Measurements from ENCODE around the gene DENND5A. TPM values are rescaled to one million over a fixed set of nuclear protein-coding genes. Genes with fewer than 3 reads are reported as not detected.

DENND5A gene
- total and polyA plus RNA-seq, 2 donors (not counting 1 experiment from before 2014, with no cell fraction given): 125 to 235 TPM

DNA sequence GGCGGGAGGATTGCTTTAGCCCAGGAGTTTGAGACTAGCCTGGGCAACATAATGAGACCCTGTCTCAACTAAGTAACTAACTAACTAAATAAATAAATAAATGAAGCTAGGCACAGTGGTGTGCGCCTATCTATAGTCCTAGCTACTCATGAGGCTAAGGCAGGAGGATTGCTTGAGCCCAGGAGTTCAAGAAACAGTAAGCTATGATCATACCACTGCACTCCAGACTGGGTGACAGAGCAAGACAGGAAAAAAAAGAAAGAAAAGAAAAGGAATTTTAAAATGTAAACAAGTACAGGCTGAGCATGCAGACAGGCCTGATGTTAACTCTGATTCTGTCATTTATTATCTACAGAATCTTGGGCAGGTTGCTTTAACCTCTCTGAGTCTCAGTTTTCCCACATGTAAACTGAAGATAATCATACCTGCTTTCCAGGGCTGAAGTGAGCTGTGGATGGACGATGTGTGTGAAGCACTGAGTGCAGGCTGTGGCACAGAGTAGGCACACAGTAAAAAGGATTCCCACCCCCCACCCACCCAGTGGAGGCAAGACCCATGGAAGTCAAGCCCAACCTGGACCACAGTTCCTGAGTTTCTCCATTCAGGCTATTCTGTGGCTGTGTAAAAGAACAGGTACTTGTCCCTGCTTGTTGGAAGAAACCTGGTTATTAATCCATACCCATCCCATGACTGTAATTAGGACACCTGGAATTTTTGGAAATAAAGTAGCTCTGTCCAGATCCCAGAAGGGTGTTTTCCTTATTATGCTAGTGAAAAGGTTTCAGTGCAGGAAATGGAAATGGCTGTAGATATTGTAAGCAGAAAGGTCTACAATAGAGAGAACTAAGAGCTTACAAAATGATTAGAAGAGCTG, 155.1 kb downstream of the DENND5A start:
- H3K36me3 ChIP-seq (ENCODE audit: control insufficient read depth, insufficient read depth, low read length): no peaks in the 10 kb centered on the region
- H3K27me3 ChIP-seq (ENCODE audit: control insufficient read depth, insufficient read depth, low read length): no peaks in the 10 kb centered on the region
- no peaks in the 10 kb centered on the region for H3K79me2 ChIP-seq (ENCODE audit: control insufficient read depth, insufficient read depth, low read length)
- no peaks in the 10 kb centered on the region for H3K4me1 ChIP-seq (ENCODE audit: control insufficient read depth, extremely low read depth, insufficient read depth, low read length)
- no peak overlapping the region for H3K27ac ChIP-seq (ENCODE audit: insufficient read depth, low read length)
- no peak overlapping the region for H3K4me3 ChIP-seq (replicated peaks in 1 of 4; ENCODE audit: control extremely low read depth in 1 of 4, insufficient read depth in 1 of 4, low read depth in 3 of 4, low read length in 4 of 4)
- TF ChIP-seq EZH2 (IDR thresholded peaks at IDR 0.05; ENCODE audit: low read length, missing control alignments): no peak
- TF ChIP-seq, protein P1, sequence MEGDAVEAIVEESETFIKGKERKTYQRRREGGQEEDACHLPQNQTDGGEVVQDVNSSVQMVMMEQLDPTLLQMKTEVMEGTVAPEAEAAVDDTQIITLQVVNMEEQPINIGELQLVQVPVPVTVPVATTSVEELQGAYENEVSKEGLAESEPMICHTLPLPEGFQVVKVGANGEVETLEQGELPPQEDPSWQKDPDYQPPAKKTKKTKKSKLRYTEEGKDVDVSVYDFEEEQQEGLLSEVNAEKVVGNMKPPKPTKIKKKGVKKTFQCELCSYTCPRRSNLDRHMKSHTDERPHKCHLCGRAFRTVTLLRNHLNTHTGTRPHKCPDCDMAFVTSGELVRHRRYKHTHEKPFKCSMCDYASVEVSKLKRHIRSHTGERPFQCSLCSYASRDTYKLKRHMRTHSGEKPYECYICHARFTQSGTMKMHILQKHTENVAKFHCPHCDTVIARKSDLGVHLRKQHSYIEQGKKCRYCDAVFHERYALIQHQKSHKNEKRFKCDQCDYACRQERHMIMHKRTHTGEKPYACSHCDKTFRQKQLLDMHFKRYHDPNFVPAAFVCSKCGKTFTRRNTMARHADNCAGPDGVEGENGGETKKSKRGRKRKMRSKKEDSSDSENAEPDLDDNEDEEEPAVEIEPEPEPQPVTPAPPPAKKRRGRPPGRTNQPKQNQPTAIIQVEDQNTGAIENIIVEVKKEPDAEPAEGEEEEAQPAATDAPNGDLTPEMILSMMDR (conservative IDR thresholded peaks at IDR 0.05 in 1 of 2, IDR thresholded peaks at IDR 0.05 in 1 of 2; ENCODE audit: low read depth in 1 of 2, low read length in 2 of 2): no peak
- no peak overlapping the region for H3K4me2 ChIP-seq (ENCODE audit: extremely low read depth, insufficient read depth, low read length)
- H2AFZ ChIP-seq (ENCODE audit: low read length): no peak overlapping the region
- H3K9me3 ChIP-seq (ENCODE audit: control insufficient read depth, insufficient read depth, low read depth, low read length): no peaks in the 10 kb centered on the region
- DNase-seq (ENCODE audit: low read depth in 2 of 2): no peak
- no peak overlapping the region for H3K9ac ChIP-seq (ENCODE audit: insufficient read depth, low read length)
- no peaks in the 10 kb centered on the region for H4K20me1 ChIP-seq (ENCODE audit: control insufficient read depth, extremely low read depth, insufficient read depth, low read length)

DNA sequence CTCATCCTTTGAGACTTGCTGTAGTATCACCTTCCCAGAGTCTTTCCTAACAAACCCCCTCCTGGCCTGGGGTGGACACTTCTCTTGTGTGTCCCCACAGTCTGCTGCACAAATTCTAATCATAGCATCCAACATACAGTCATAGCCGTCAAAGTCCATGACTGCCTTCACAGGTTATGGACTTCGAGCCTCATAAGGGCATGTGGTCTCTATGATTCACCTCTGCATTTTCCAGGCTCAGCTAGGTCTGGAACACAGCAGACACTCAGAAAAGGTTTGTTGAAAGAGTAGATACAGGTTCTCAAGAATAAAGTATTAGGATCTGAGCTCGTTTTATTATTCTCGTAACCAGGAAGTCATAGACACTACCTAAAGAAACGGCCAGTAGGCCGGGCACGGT, 160.6 kb downstream of the DENND5A start:
- Histone ChIP-seq H2AFZ (ENCODE audit: low read length) (no peak overlapping the region), H3K4me3 (replicated peaks in 1 of 4; ENCODE audit: control extremely low read depth in 1 of 4, insufficient read depth in 1 of 4, low read depth in 3 of 4, low read length in 4 of 4) (no peak overlapping the region), H3K4me2 (ENCODE audit: extremely low read depth, insufficient read depth, low read length) (no peak overlapping the region), H3K36me3 (ENCODE audit: control insufficient read depth, insufficient read depth, low read length) (no peaks in the 10 kb centered on the region), H3K27ac (ENCODE audit: insufficient read depth, low read length) (no peak overlapping the region), H3K27me3 (ENCODE audit: control insufficient read depth, insufficient read depth, low read length) (no peaks in the 10 kb centered on the region), H3K9me3 (ENCODE audit: control insufficient read depth, insufficient read depth, low read depth, low read length) (no peaks in the 10 kb centered on the region), H3K4me1 (ENCODE audit: control insufficient read depth, extremely low read depth, insufficient read depth, low read length) (no peaks in the 10 kb centered on the region), H3K79me2 (ENCODE audit: control insufficient read depth, insufficient read depth, low read length) (no peaks in the 10 kb centered on the region), H3K9ac (ENCODE audit: insufficient read depth, low read length) (no peak overlapping the region), H4K20me1 (ENCODE audit: control insufficient read depth, extremely low read depth, insufficient read depth, low read length) (no peaks in the 10 kb centered on the region)
- no peak for DNase-seq (ENCODE audit: low read depth in 2 of 2)
- TF ChIP-seq, protein P1 (conservative IDR thresholded peaks at IDR 0.05 in 1 of 2, IDR thresholded peaks at IDR 0.05 in 1 of 2; ENCODE audit: low read depth in 1 of 2, low read length in 2 of 2): no peak
- TF ChIP-seq EZH2 (IDR thresholded peaks at IDR 0.05; ENCODE audit: low read length, missing control alignments): no peak

DNA sequence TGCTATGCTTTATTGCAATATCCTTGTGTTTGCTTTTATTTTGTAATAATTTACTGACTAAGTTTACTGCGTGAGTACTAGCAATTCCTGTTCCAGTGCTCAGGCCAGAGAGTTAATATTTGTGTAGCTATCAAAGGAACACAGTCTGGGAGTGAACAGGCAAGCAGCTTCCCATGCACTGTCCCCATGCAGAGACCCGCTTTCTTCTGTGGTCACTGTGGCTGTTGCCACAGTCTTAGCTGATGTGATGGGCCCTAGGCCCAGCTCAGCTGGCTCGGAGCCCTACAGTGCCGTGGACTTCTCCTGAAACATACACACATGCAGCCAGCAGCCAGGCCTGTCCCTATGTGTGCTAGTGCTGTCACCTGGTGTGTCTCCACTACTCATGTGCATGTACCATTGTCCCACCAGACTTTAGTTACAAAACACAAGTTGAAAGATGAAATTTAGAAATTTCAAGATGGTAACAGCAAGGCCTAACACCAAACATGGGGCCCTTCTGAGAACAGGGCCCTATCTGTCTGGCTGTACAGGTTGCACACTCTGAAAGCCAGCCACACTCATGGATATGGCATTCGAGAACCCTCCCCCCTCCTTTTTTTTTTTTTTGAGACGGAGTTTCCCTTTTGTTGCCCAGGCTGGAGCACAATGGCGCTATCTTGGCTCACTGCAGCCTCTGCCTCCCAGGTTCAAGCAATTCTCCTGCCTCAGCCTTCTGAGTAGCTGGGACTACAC, 161.4 kb downstream of the DENND5A start:
- no peaks in the 10 kb centered on the region for H3K36me3 ChIP-seq (ENCODE audit: control insufficient read depth, insufficient read depth, low read length)
- no peak overlapping the region for H3K4me3 ChIP-seq (replicated peaks in 1 of 4; ENCODE audit: control extremely low read depth in 1 of 4, insufficient read depth in 1 of 4, low read depth in 3 of 4, low read length in 4 of 4)
- TF ChIP-seq, protein P1 (conservative IDR thresholded peaks at IDR 0.05 in 1 of 2, IDR thresholded peaks at IDR 0.05 in 1 of 2; ENCODE audit: low read depth in 1 of 2, low read length in 2 of 2): no peak
- TF ChIP-seq EZH2 (IDR thresholded peaks at IDR 0.05; ENCODE audit: low read length, missing control alignments): no peak
- no peaks in the 10 kb centered on the region for H3K79me2 ChIP-seq (ENCODE audit: control insufficient read depth, insufficient read depth, low read length)
- no peaks in the 10 kb centered on the region for H4K20me1 ChIP-seq (ENCODE audit: control insufficient read depth, extremely low read depth, insufficient read depth, low read length)
- no peaks in the 10 kb centered on the region for H3K27me3 ChIP-seq (ENCODE audit: control insufficient read depth, insufficient read depth, low read length)
- H3K9me3 ChIP-seq (ENCODE audit: control insufficient read depth, insufficient read depth, low read depth, low read length): no peaks in the 10 kb centered on the region
- no peak overlapping the region for H2AFZ ChIP-seq (ENCODE audit: low read length)
- H3K9ac ChIP-seq (ENCODE audit: insufficient read depth, low read length): no peak overlapping the region
- no peak overlapping the region for H3K4me2 ChIP-seq (ENCODE audit: extremely low read depth, insufficient read depth, low read length)
- H3K27ac ChIP-seq (ENCODE audit: insufficient read depth, low read length): no peak overlapping the region
- H3K4me1 ChIP-seq (ENCODE audit: control insufficient read depth, extremely low read depth, insufficient read depth, low read length): no peaks in the 10 kb centered on the region
- DNase-seq (ENCODE audit: low read depth in 2 of 2): no peak
